ENCODE measurements around the gene ANKRD33B. TPM values are rescaled to one million over a fixed set of nuclear protein-coding genes. Genes with fewer than 3 reads are reported as not detected.

ANKRD33B gene
- total RNA-seq, 4 donors from 2014 or later, result 0.57 to 6.5 (median 1.7) TPM

DNA sequence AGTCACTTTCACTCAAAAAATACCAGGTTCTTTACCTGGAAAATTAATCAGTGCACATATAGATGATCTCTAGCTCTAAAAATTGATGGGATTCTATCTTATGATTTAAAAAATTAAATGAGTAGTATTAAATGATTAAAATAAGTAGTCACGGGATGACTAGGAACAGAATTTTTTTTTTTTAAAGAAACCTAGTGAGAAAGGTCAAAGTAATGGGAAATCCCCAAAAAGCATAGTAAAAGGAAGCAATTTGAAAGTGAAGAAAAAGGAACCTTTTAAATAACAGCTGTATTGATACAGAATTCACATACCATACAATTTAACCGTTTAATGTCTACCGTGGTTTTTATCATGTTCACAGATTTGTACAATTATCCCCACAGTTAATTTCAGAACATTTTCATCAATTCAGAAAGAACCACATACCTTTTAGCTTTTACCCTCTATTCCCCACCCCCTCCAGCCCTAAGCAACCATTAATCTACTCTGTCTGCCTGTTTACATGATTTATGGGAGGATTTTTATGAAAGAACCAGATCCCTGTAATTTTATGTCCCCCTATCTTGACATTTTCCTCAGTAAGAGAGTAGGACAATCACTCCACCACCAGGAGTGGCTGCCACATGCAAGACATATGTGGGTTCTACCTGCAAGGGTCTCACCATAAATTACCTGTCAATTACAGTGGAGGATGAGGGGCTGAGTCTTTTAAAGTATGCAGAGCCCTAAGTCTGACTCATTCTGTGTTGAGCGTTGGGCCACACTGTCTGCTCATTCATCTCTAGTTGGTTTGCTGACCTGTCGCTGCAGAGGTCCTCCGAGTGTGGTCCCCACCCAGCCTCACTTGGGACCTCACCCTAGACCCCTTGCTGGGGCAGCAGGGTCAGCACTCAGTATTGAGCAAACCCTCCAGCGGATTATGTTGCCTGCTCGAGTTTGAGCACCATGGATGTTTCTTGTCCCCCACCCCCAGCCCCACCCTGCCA, 16.0 kb downstream of the ANKRD33B start:
- H3K4me1 ChIP-seq, result peaks cover 0 to 33% (median 22%) of the 10 kb centered on the region in 3 donors
- peaks cover 0 to 14% (median 0%) of the 10 kb centered on the region in 4 donors for H3K27me3 ChIP-seq
- no peak for TF ChIP-seq CTCF (IDR thresholded peaks at IDR 0.05)
- TF ChIP-seq POLR2A (IDR thresholded peaks at IDR 0.05), result no peak
- no peak for DNase-seq
- intact Hi-C loops (cut with DNase I), result no loop called here
- no peaks in the 10 kb centered on the region for H3K36me3 ChIP-seq
- H3K9me3 ChIP-seq, result no peaks in the 10 kb centered on the region
- WGBS, 2 donors, result 57 to 73% methylated on average over 7 to 8 of the region's 8 CpGs
- no peak overlapping the region for H3K4me3 ChIP-seq
- H3K27ac ChIP-seq, result no peak overlapping the region

DNA sequence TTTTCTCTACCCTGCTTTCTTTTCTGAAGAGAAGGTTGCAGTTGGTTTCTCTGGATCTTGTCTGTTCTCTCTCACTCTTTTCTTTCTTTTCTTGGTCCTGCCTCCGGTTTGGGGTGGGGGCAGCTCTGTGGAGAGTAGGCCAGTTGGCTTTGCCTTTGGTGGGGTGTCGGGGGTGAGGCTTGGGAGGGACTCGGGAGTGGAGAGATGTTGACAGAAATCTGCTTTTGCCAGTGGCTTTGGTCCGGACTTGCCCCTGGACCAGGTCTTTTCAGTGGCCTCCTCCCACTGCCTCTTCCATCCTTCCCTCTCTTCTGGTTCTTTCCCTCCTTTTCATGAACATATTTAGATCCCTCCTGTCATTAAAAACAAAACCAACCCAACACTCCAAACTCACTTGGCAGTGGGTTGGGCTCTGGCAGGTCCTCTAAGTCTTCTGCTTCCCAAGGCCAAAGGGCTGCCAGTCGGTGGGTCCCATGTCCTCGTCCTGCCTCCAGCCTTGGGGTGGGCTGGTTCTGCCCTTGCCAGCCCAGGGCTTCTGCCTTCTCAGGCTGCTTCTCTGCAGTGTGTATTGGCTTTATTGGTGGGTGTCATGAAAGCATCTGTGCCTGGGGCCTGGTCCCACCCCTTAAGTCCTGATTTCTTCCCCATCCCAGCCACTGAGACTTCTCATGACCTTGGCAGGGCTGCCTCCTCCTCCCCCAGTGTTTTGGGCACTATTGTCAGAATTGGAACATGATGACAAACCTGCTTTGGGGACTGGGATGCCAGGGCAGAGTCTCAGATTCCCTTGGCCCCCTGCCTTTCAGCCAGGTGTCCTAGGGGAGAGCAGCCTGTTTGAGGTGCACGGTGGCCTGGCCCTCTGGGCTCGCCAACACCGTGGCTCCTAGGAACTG, 16.9 kb downstream of the ANKRD33B start:
- 85 to 89% methylated on average over 9 of the region's 9 CpGs for WGBS, 2 donors
- Histone ChIP-seq H3K27ac (peak overlapping the region in 2 of 4 donors; percentile 51 to 68), H3K4me3 (no peak overlapping the region), H3K27me3 (peaks cover 0 to 20% (median 0%) of the 10 kb centered on the region in 4 donors), H3K4me1 (peaks cover 0 to 33% (median 22%) of the 10 kb centered on the region in 3 donors), H3K36me3 (no peaks in the 10 kb centered on the region), H3K9me3 (no peaks in the 10 kb centered on the region)
- no peak for DNase-seq
- intact Hi-C loops (cut with DNase I), result no loop called here
- TF ChIP-seq CTCF (IDR thresholded peaks at IDR 0.05) (no peak), POLR2A (IDR thresholded peaks at IDR 0.05) (no peak)

DNA sequence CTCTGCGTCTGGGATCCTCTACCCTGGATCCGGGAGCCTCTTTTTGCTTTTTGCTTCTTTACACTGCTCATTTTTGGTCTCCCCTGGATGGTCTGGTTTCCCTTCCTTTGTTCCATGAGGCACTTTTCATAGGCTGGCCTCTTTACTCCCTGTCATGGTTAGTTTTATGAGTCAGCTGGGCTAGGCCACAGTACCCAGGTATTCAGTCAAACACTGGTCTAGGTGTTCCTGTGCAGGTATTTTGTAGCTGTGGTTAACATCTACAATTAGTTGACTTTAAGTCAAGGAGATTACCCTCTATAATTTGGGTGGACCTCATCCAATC, 17.5 kb downstream of the ANKRD33B start:
- TF ChIP-seq CTCF (IDR thresholded peaks at IDR 0.05) (no peak), POLR2A (IDR thresholded peaks at IDR 0.05) (no peak)
- peaks cover 0 to 23% (median 0%) of the 10 kb centered on the region in 4 donors for H3K27me3 ChIP-seq
- H3K9me3 ChIP-seq, result no peaks in the 10 kb centered on the region
- peak overlapping the region in 3 of 4 donors; percentile 5 to 68 (median 51) for H3K27ac ChIP-seq
- H3K4me3 ChIP-seq, result no peak overlapping the region
- 94 to 100% methylated on average over 2 of the region's 2 CpGs for WGBS, 2 donors
- no peaks in the 10 kb centered on the region for H3K36me3 ChIP-seq
- DNase-seq, result no peak
- intact Hi-C loops (cut with DNase I), result no loop called here
- H3K4me1 ChIP-seq, result peaks cover 0 to 33% (median 22%) of the 10 kb centered on the region in 3 donors

- TF ChIP-seq CTCF (IDR thresholded peaks at IDR 0.05), result no peak
- no peak for TF ChIP-seq POLR2A (IDR thresholded peaks at IDR 0.05)
- H3K27me3 ChIP-seq, result peaks cover 0 to 23% (median 0%) of the 10 kb centered on the region in 4 donors
- DNase-seq, result no peak
- no peaks in the 10 kb centered on the region for H3K36me3 ChIP-seq
- peaks cover 0 to 33% (median 22%) of the 10 kb centered on the region in 3 donors for H3K4me1 ChIP-seq
- 77 to 78% methylated on average over 7 of the region's 7 CpGs for WGBS, 2 donors
- H3K4me3 ChIP-seq, result no peak overlapping the region
- intact Hi-C loops (cut with DNase I), result no loop called here
- H3K27ac ChIP-seq, result peak overlapping the region in 3 of 4 donors; percentile 5 to 68 (median 51)
- H3K9me3 ChIP-seq, result no peaks in the 10 kb centered on the region
Measured at GRCh38 chr5:10581867-10582511, 18.1 kb downstream of the ANKRD33B start.

Measured in esophagus squamous epithelium (tissue), 5 donors.